NOMO-1 treated with dmso at 0.1 percent for 144 hours (cell line): ENCODE results near the gene PGS1.

Experiments
- DNase-seq: peaks from one replicate; lab custom pipeline; 2025; ENCODE audit not compliant: unreplicated experiment; lab: John Stamatoyannopoulos, UW

PGS1 gene

DNA sequence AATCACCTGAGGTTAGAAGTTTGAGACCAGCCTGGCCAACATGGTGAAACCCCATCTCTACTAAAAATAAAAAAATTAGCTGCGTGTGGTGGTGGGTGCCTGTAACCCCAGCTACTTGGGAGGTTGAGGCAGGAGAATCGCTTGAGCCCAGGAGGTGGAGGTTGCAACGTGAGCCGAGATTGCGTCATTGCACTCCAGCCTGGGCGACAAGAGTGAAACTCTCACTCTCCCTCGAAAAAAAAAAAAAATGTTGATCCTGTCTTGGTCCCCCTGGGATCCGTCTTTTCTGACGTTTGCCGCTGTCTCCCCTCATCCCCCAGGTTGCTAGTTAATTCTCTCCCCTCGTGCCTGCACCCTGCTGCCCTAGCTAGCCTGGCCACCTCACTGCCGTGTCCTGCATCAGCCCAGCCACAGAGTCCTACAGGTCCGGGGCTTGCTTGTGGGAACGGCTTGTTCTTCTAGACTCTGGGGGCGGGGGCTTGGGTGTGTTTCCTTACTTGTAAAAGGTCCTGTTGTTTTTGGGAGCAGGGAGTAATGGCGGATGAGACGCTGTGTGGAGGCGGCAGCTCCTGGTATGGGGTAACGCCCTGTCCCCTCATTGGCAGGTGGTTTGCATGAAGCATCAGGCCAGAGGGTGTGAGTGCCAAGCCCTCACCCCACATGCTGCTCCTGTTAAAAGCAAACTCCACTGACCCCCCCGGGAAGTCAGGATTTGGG lies 44.6 kb downstream of the PGS1 start:
- no peak for DNase-seq

GRCh38 chr17:78423961-78424675 lies 45.7 kb downstream of the PGS1 start:
- DNase-seq = no peak

DNA sequence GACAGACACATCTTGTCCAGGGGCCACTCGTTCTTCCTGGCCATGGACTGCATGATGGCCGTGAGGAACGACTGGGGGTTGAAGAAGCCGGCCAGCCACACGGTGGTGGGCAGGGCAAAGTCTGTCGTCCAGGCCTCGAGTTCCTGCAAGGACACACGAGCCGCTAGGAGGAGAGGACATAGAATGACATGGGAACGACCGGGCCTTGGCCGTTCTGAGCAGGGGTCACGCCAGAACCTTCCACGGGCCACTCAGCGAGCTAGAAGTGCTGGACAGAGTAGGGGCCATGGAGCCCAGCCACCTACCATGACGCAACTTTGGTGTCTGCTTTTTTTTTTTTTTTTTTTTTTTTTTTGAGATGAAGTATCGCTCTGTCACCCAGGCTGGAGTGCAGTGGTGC lies 47.0 kb downstream of the PGS1 start:
- no peak for DNase-seq

GRCh38 chr17:78426293-78426879 lies 47.9 kb downstream of the PGS1 start:
- no peak for DNase-seq

GRCh38 chr17:78427140-78427539 lies 48.7 kb downstream of the PGS1 start:
- DNase-seq = no peak

DNA sequence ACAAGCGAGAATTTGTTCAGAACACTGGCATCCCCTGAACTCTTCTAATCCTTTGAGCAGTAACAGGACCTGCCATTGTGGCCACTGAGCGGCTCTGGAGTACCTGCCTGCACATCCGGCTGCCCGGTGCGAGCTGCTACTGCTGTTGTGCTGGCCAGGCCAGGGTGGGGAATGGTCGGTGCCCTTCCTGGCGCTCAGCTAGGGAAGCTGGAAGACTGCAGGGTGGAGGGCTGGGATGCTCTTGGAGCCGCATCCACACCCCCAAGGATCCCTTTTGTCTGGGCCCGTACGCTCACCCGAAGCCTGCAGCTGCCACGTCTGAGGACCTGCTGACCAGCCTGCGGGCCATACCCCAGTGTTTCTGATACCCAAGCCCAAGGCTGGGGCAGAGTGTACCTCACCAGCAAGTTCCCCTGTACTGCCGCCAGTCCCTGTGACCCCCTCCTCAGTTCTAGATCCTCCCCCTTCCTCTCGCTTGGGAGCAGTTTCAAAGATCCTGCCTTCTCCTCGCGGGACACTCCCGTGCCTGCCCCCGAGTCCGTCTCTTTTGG lies 49.7 kb downstream of the PGS1 start:
- no peak for DNase-seq

DNA sequence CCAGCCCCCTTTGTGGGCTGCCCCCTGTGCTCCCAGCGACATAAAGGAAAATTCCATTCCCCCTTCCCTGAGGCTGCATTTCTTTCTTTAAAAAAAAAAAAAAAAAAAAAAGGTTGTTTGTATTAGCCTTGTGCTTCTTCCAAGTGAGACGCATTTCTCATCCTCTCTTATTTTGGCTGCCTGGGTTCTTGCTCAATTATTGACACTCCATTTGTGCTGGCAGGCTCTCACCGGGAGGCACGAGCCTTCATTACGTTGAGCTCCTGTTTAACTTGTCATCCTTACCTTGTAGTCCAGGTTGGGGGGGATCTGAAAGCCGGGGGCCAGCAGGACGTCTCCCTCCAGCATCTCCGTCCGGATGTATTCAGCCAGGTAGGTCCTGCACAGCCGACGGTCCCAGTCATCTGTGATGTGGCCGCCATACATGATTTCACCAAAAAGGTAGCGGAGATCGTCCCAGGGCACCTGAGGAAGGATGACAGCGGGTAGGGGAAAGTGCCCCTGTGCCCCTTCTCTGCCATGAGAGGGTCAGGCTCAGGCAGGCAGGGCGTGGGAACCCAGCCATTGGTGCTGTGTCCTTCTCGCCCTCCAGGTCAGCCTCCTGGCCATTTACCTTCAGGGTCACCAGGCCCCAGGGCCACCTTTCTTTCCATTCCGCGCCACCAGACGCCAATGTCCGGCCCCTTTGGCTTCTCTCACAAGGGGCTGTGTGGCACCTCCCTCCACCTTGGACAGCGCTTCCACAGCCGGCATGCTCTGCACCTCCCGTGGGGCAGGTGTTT lies 50.6 kb downstream of the PGS1 start:
- no peak for DNase-seq

GRCh38 chr17:78429618-78429995 lies 51.2 kb downstream of the PGS1 start:
- DNase-seq = no peak

DNA sequence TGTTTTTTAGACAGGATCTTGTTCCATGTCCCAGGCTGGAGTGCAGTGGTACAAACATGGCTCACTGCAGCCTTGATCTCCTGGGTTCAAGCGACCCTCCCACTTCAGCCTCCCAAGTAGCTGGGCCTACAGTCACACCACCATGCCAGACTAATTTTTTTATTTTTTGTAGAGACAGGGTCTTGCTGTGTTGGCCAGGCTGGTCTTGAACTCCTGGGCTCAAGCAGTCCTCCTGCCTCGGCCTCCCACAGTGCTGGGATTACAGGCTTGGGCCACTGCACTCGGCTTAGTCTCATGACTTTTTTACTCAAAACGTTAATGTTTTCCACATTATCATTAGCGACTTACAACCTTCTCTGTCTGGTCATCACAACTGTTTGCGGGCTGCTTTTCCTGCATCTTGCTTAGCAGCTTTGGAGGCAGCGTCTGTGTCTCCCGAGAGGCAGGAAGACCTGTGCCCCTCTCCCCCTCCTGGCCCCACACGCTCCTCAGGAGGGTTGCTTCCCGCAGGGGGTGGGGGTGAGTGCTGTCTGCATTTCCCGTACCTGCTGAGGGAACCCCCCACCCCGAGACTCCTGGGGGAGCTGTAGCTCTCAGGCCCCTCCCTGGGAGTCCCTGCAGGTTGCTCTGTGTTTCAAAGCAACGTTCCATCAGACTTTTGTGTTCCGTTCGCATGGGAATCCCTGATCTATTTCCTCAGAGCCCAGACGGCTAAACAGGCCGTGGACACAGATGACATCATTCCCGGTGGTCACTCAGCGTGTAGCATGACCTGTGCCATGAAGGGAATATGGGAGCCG lies 52.6 kb downstream of the PGS1 start:
- DNase-seq = no peak

DNA sequence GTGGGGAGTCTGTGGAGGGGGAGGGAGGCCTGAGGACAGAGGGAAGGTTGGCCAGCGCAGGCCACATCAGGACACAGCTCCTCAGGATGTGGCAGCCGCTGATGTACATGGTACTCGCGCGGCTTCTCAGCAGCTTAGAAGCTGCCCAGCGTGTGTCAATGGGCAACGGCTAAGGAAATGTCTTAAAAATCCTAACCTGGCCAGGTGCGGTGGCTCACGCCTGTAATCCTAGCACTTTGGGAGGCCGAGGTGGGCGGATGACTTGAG lies 53.2 kb downstream of the PGS1 start:
- DNase-seq = no peak

DNA sequence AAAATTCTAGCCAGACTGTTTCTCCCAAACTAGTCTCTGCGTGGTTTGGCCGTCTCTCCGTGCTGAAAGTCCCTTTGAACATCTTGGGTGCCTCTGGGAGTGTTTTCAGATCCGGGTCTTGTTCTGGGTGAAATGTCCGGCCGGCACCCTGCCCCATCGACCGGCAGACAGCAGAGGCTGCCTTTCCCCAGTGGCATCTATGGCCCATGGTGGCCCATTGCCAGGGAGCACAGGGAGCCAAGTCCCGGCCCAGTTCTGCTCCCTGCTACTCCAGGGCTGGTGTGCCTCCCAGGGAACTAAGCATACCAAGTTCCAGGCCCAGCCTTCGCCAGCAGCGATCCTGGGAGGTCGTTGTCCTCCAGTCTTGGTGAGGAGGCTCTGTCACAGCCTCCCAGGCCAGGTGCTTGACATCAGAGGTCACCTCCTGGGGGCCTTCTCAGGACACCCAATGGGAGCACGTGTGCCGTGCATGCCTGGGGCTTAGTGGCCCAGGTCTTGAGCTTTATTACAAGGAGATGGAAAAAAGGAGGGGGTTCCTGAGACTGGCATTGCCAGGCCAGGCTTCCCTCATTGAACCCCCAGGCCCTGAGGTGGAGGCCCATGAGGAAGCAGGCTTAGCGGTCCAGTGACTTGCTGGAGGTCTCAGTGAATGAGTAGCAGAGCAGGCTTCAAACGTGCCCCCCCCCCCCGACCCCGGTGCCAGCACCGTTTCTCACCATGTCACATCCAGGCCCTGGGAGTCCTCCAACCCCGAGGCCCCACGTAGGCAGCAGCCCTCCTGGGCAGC lies 54.0 kb downstream of the PGS1 start:
- no peak for DNase-seq

DNA sequence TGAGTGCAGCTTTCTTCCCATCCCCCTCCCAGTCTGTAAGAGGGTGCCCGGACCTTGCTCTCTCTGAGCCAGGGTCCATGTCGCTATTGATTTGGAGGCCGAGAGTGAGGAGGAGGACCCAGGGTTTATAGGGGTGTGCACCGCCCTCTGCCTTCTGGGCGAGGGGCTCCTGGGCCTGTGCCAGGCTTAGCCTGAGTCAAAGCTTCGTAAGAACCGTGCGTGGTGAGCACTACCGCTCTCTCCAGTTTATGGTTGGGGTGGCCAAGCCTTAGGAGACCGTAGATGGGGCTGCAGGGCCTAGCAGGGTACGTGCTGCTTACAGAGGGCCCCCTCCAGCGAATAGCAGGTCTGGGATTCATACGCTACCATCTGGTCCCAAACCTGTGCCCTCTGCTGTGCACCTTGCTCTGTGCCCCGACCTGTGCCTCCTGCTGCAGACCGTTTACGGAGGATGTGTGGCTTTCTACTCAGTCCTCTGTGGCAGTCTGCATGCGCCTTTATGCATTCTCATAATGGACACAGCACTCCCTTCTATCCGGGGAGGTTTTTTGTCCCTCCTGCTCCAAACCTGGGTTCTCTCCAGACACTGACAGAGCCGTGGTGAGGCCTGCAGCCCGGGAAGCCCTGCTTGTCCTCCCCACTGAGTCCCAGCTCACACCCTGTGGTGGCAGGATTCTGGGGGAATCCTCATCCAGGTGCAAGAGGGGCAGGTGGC lies 54.7 kb downstream of the PGS1 start:
- DNase-seq = no peak

- no peak for DNase-seq
Observed at GRCh38 chr17:78433780-78434335, 55.4 kb downstream of the PGS1 start.

- DNase-seq = no peak
Observed at GRCh38 chr17:78434455-78435329, 56.2 kb downstream of the PGS1 start.

- no peak for DNase-seq
Observed at GRCh38 chr17:78435330-78436005, 57.0 kb downstream of the PGS1 start.

GRCh38 chr17:78437508-78438169 lies 59.2 kb downstream of the PGS1 start:
- no peak for DNase-seq

- no peak for DNase-seq
Observed at GRCh38 chr17:78438271-78438691, 59.8 kb downstream of the PGS1 start.
